Amygdala (tissue), 56 donors: ENCODE measurements around the gene OR5AU1.

Experiments used
- DNase-seq, 56 donors: peaks; one replicate each; lab custom pipeline; 2025; lab: John Stamatoyannopoulos, UW

OR5AU1 gene

DNA sequence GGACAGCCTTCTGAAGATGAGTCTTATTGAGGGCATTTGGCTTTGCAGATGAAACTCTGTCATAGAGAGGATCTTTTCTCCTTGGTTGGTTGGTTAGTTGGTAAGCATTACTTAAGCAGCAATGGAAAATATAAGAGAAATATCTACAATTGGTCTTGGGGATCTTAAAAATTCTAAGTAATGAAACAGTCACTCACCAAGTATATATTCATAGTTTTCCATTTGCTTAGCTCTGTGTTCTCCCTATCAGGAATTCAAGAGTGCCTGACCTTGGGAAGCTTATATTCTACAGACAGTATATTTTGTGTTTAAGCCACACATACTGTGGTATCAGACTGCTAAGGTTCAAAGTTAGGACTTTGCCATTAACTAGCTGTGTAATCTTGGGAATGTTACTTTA, at the start of gene OR5AU1:
Gene OR5AU1, minus strand, starts transcription at position 101 of the 400 bp plus-strand sequence. CDS start 191 bp downstream, outside the sequence.
- no peak for DNase-seq

- DNase-seq = no peak
Measured at GRCh38 chr14:21205026-21205677, 49.3 kb upstream of the OR5AU1 start.

DNA sequence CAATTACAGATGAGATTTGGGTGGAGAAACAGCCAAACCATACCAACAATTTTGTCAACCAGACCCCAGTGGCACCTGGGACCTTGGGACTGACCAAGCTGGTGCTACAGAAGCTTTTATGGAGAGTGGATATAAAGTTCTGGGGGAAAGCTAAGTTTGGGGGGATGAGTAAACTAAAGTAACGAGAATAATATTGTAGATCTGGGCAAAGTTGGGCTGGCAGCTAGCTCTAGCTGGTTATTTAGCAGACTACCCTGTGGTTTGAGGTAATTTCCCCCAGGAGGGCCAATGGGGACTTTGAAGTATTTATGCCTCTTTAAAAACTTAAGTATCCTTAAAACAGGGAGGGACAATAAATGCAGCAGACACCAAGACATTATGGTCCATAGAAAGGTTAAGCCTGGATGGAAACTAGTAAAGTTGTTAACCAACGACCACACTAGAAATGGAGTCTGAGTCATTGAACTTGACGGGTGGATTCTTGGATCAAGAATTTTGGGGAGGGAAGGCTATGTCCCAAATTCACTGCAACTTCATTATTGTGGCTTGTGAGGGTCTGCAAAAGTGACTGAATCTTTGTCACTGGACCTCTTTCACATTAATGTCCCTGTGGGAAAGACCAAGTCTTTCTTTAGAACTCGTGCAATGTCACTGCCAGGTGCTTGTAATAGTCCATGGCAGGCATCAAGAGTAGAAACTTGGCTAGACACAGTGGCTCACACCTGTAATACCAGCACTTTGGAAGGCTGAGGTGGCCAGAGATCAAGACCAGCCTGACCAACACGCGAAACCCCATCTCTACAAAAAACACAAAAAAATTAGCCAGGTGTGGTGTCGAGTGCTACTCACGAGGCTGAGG, 48.5 kb upstream of the OR5AU1 start:
- DNase-seq = no peak

DNA sequence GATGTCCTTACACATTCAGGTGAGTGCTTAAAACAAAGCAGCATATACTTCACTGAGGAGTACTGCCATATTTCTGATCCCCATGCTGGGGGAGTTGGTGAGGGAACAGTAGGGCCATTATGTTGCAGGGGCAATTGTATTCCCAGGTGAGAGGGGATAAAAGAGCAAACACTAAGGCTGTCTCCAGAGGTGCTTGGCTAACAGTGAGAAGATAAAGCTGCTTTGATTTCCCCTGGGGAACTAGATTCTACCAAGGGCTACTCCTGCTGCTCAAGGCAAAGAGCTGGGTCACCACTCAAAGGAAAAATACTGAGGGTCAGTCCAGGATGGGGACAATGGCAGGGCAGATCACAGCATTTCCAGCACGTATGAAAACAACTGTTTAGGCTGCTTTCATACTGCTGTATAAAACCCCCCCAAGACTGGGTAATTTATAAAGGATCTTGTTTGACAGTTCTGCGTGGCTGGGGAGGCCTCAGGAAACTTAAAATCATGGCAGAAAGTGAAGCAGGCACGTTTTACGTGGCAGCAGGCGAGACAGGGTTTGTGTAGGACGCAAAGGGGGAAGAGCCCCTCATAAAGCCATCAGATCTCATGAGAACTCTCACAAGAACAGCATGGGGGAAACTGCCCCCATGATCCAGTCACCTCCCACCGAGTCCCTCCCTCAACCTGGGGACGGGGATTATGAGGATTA, 47.8 kb upstream of the OR5AU1 start:
- no peak for DNase-seq

- DNase-seq = no peak
Measured at GRCh38 chr14:21202463-21203358, 46.8 kb upstream of the OR5AU1 start.

DNA sequence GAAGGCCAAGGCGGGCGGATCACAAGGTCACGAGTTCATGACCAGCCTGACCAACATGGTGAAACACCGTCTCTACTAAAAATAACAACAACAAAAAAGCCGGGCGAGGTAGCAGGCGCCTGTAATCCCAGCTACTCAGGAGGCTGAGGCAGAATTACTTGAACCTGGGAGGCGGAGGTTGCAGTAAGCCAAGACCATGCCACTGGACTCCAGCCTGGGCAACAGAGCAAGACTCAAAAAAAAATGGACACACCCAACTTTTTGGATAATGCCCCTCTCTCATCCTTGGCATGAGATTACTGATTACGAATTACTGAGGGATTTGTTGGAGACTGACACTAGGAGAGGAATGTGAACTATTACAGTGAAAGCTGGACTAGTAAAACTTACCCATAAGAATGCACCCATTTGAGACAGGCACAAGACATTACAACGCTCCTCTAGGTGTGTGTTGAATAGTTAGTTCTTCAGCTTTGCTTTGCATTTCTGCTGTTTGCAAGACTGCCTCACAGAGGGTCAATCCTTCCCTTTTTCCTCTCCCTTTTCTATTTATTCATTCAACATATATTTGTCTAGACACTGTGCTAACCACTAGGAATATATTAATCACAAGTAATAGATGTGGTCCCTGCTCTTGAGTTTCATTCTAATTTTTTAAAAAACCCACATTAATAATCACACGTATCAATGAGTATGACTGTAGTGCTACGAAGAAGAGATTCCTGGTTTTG, 46.0 kb upstream of the OR5AU1 start:
- DNase-seq = no peak

- DNase-seq = no peak
Measured at GRCh38 chr14:21200752-21201461, 45.0 kb upstream of the OR5AU1 start.

GRCh38 chr14:21199611-21200560, 44.0 kb upstream of the OR5AU1 start:
- DNase-seq = no peak

GRCh38 chr14:21197418-21198205, 41.7 kb upstream of the OR5AU1 start:
- DNase-seq = no peak

- DNase-seq = no peak
Measured at GRCh38 chr14:21194597-21194996, 38.7 kb upstream of the OR5AU1 start.

DNA sequence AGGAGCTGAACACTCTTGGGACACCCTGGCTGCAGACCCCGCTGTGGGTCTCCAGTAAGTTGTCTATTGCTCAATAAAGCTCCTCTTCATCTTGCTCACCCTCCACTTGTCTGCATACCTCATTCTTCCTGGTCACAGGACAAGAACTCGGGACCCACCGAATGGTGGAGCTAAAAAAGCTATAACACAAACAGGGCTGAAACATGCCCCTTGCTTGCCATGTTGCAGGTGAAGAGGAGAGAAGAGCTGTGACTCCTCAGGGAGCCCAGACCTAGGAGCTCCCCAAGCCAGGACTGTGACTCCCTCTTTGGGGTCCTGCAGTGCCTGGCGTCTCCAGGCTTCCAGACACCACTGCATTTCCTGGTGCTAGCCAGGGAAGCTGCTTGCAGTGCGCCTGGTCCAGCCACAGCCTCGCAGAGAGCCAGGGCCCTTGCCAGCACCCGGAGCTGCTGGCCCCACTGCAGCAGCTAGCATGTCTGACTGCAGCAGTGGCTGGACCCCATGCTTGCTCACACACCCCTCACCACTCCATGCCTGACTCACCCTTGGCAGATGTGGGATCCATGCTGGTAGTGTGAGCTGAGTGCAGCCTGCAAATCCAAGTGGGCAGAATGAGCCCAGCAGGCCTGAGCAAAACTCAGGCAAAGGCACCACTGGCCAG, 37.1 kb upstream of the OR5AU1 start:
- no peak for DNase-seq

DNA sequence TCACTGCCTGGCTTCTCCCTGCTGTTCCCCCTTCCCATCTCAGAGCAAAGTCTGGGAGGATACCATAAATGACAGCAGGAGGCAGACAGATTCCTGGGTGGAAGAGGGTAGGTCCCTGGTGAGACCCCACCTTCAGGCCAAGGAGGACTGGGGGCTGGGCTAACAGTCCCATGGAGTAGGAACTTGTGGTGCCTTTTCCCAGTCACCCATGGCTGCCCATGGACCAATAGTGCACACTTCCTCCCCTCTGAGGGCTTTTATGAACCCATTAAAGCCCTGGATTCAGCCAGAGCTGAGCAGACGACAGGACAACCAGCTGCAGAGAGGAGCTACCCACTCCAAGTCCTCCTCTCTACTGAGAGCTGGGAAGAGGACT, 36.6 kb upstream of the OR5AU1 start:
- DNase-seq = no peak

DNA sequence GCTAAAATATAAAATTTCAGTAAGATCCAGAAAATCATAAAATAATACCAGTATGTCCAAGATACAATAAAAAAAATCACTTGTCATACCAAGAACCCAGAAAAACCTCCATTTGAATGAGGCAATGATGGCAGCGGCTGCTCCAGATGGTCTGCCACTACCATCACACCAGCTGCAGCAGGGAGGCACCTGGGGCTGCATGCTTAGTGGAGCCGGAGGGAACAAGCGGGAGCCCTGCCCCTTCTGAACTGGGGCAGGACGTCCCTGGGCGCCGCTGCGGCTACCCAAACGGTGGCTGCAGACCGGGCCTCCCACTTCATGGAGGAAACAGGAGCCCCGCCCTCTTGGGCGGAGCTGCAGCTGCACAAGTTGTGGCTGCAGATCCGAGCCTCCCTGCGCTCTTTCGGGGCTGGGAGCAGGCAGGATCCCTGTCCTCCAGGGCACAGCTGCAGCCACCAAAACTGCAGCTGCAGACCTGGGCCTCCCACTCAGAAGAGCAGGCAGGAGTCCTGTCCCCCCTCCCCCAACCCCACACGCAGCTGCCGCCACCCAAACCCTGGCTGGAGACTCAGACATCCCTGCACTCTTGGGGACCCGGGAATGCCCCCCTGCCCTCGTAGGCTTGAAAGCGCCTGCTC, 36.1 kb upstream of the OR5AU1 start:
- DNase-seq = peak in 34 of 56 donors; percentile 3 to 53 (median 24)

GRCh38 chr14:21191261-21191808, 35.5 kb upstream of the OR5AU1 start:
- no peak for DNase-seq

GRCh38 chr14:21185491-21185890, 29.6 kb upstream of the OR5AU1 start:
- DNase-seq = no peak

GRCh38 chr14:21184254-21184653, 28.4 kb upstream of the OR5AU1 start:
- no peak for DNase-seq
